ENCODE data around the gene GTF2H1.
A peak's percentile ranks its signal among the peaks of the same experiment; 100 is the strongest.

GTF2H1 gene

DNA sequence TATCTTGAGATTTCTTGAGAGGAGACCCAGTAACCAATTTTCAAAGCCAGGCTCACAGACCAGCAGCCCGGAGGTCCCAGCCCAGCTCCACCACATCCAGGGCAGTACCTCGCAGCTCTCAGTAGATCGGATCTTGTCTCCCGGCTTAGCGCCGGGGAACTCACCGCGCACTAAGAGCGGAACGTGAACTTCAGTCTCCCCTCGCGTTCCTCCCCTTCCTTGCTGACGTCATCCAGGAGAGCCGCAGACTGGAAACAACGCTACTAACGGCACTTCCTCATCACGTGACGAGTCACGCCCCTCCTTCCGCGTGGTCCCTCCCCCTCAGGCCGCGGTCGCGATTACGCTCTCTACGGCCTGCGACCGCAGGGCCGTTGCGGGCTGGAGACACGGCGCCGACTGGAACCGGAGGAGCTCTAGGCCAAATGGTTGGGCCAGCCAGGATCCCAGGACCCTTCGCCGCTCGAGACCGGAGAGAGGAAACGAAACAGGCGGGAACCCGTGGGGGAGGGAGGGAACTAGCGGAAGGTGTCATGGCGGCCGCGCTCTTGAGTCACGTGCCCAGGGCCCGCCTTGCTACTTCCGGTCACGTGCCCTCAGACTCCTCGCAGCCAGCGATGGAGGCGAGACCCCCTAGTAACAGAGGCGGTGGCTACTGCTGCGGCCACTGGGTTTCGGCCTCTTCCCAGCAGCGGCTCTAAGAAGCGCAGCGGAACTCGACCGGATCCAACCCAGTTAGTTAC lies at the start of gene GTF2H1, which contains the start of gene HPS5:
Gene GTF2H1 (plus strand): TSS at position 599 of the 743 bp plus-strand sequence. CDS start 10,508 bp downstream, outside the sequence.
Gene HPS5 (minus strand): TSS at position 172 of the 743 bp plus-strand sequence. CDS start 4,282 bp downstream, outside the sequence.
- DNase-seq: peak; percentile 78

DNA sequence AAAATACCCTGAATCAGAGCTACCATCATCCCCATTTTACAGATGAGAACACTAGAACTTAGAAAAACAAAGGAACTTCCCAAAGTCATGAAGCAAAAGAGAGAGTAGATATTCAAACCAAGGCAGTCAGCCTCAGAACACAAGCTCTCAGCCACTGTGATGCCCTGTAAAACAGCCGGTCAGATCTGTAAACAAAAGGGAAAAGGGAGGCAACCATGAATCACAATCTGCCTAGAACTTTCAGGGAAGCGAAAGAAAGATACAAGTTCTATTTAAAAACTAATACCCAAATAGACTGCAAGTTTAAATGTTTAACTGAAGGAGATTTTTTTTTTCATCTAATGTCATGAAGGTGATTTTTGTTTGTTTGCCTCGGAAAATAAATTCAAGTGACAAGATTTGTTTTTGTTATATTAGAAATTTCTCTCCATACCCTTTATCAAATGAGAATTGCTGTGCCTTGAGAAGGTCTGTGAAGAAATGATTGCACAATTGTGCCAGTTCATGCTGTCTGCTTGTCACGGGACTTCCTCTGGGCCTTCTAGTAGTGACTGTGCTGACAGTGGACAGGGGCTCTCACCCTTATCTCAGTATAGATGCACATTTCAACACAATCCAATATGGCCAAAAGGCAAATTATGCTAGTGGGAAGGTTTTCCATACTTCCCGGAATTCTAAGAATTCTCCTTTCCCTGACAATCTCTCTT lies 44.6 kb upstream of the GTF2H1 start:
- peak; percentile 39 for DNase-seq

DNA sequence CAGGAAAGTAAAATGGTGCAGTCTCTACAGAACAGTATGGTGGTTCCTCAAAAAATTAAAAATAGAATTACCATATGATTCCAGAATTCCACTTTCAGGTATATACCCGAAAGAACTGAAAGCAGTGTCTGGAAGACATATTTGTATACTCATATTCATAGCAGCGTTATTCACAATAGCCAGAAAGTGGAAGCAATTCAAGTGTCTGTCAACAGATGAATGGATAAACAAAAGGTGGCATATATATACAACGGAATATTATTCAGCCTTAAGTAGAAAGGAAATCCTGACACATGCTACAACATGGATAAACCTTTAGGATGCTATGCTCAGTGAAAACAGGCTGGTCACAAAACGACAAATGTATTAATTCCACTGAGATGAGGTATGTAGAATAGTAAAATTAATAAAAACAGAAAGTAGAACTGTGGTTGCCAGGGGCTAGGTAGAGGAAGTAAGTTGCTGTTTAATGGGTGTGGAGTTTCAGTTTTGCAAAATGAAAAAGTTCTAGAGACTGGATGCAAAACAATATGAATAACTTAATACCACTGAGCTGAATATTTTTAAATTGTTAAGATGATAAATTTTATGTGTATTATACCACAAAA lies 41.8 kb upstream of the GTF2H1 start:
- DNase-seq: no peak

DNA sequence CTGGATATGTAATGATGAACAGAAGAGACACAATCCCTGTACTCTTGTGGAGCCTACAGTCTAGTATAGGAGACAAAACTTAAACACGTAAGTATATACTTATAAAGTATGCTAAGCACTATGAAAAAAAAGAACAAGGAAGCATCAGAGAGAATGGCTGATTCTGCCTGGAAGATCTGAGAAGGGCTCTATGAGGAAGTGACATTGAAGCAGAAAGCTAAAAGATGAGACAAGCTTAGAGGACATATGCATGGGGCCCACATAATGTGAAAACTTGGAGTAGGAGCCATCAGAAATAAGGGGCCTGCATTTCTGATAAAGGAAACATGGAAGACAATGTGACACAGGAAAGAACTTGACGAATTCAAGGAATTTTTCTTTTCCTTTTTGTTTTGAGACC lies 39.7 kb upstream of the GTF2H1 start:
- no peak for DNase-seq

DNA sequence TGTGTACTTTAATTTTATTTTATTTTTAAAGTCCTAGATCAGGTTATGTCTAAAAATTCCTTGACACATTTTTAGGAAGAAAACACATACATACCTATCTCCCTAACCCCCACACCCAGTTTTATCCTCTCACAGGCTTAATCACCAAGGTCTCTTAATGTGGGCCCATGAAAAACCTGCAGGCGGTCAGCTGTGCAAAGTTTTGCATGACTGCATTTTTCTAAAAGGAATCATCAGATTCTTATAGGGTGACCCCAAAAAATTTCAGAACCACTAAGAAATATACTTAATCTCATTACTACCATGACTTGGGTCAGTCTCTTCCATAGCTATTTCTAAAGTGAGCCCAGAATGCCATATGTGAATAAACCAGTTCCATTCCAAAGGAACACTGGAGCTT lies 36.5 kb upstream of the GTF2H1 start:
- no peak for DNase-seq

DNA sequence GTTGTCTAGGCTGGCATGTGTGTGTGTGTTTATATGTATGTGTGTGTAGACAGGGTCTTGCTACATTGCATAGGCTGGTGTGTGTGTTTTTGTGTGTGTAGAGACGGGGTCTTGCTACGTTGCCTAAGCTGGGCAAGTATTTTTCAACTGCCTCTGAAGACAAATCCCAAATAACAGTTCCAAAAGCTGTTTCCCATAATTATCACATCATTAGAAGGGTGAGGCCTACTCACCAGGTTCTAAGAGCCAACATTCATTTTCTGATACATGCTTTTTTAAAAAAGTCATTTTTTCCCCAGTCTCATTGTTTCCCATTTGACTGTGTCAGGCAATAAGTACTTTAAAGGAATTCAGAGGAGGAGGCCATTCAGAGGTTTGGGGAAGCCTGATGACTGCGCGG lies 33.5 kb upstream of the GTF2H1 start:
- no peak for DNase-seq

DNA sequence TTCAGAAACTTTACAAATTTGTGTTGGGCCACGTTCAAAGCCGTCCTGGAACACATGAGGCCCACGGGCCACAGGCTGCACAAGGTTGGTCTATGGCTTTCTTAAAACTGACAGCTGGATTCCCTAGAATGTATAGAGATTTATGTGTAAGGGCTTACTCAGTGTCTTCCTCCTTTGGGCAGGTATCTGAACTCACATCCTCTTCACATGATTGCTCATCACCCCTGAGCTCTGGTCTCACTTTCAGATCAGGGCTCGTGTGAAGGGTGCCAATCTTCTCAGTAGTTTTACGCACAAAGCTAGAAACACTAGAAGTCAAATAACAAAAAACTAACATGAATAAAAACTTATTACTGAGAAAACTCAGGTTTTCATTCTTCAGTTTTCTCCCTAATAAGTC lies 27.5 kb upstream of the GTF2H1 start:
- DNase-seq: no peak

DNA sequence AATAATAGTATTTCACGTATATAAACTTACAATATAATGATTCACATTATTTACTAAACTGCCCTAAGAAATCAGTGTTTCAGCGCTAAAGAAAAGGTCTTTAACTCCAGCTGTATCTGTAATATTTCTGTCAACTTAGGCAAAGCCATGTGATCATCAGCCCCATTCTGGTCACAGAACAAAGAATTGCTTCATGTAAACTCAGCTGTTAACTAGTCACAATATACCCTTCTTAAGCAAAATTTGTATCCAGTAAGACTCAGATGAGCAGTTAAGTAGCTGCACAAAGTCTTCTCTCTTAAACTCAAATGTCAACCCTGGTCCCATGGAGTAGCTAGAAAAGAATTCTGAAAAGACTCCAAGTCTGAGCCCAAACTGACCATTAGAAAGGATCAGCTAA lies 27.1 kb upstream of the GTF2H1 start:
- DNase-seq: no peak

DNA sequence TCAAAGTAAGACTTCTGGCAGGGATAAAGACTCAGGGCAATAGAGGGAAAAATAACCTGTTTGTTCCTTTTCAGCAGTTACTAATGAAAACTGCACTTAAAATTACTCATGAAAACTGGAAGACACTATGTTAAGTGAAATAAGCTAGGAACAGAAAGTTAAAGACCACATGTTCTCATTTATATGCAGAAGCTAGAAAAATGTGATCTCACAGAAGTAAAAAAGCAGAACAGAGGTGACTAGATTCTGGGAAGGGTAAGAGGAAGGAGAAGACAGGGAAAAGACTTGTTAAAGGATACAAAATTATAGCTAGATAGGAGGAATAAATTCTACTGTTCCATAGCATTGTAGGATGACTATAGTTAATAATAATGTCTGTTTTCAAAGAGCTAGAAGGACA lies 22.6 kb upstream of the GTF2H1 start:
- DNase-seq: no peak

DNA sequence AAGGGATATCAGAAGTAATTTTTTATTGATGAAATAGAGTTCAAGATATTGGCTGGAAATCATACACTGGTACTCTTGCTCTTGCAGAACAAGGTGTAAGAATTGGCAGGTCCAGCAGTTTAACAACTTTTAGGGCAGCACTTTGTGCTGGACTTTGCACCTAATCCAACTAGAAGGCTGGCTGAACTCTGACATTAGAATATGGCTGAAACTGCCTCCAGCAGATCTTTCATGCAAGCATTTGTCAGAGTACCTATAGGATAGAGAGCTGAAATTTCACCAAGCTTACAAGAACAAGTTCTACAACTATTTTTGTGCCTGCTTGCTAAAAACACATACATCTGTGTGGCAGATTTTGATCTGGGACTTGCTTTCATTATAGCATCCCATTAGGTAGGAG lies 17.6 kb upstream of the GTF2H1 start:
- DNase-seq: no peak

DNA sequence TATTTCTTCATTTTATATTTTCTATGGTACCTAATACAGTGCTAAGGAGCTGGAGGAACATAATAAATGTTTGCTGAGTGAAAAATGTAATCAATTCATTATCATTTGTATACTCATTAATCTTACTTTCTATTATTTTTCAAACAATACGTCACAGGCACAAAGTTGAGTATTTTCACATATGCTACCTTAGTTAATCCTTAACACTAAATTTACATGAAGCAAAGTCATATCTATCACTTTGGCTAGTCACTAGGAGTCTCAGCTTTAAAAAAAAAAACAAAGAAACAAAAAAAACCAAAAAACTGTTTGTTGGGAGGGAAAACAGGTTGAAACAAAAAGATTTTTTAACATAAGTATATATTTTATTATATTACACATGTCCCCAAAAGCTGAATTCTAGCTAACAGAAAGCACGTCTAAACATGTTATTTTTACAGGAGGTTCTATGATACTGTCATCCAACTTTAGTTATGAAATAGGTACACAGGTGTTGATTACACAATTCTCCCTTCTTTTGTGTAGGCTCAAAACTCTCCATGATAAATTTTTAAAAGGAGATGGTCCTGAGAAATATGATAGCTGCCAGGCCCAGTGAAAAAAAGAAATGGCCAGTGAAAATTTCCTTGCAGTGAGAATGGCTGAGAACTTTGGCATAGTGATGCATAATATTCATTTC lies 14.8 kb upstream of the GTF2H1 start:
- DNase-seq: no peak

DNA sequence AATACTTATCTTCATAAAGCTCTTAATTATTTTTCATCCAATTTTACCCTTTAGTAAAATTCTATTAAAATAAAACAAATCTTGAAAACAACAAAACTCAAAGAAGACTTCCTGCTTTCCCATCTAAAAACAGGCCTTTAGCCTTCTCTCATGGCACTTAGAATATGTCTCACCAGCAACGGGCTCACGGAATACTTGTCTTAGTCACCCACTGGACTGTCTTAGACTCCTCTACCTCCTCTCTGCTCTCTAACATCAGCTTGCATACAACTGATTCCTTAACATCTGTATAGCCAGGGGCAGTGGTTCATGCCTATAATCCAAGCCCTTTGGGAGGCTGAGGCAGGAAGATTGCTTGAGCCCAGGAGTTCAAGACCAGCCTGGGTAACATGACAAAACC lies 14.1 kb upstream of the GTF2H1 start:
- no peak for DNase-seq

DNA sequence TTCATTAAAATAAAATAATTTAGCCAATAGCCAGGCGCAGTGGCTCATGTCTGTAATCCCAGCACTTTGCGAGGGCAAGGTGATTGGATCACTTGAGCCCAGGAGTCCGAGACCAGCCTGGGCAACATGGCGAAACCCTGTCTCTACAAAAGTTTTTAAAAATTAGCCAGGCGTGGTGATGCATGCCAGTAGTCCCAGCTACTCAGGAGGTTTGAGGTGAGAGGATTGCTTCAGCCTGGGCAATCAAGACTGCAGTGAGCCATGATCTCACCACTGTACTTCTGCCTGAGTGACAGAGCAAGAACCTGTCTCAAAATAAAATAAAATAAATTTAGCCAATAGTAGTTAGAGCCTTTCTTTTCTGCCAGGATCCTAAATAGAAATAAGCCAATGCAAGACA lies 12.7 kb upstream of the GTF2H1 start:
- no peak for DNase-seq

DNA sequence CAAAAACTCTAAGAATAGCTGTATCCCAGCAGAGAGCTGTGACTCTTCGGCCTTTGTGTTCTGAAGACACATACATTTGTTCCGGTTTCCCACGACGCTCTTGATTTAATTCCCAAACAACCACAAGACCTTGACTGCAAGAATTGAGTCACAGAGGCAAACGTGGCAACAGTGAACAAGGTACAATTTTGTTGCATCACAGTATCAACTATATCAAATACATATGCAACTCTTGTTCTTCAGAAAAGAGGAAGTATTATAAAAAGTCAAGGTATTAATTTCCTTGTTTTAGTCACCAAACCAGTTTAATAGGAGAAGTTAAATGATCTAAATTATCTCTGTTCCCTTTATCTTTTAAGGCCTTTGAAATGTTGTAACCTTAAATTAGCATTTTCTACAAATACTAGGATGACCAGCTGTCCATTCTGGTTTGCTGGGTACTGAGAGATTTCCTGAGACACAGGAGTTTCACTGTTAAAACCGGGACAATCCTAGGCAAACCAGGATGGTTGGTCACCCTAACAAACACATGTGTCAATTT lies 11.5 kb upstream of the GTF2H1 start:
- peak; percentile 72 for DNase-seq

DNA sequence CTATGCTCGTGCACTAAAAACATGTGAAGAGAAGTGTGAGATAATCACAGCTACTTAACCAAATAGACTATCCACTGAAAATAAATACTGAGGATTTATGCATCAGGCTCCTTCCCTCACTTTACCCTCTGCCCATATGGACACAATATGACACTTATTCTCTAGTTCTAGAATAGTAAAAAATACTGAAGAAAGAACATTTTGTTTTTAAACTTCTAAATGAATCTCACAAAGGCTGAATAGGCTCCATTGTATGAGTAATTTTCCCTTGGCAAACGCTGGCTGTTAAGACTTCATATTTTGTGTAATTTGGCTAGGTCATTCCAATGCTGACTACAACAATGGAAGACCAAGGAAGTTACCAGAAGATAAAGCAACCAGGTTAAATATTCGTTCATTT lies 10.4 kb upstream of the GTF2H1 start:
- no peak for DNase-seq

DNA sequence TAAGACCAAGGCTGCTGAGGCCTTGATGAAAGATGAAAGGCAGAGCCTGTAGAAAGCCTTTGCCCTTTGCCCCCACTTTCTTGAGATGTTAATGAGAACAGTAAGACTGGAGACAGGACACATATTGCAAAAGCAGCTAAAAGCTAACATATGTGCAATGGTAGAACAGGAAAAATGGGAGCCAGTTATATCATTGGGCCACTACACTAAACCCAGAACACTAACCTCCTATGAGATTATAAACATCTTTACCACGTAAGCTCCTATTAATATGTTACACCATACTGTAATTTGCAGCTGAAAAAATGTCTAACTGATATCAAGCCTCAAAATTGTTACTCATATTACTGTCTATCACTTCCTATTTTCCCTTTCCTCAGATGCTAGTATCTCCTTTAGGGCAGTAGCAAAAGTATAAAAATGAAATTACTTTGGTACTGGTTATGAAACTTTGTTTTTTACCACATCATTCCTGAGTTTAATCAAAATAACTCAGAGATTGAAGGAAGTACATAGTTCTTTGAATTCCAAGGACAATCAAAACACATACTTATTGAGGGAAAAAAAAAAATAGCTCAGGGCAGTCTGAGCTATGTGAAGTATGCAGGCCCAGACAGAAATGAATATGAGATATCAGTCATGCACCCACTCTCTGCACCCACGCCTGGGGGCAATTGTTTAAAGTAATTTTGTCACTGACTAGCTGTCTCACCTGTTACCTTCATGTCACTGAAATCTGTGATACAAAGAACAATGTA lies 9.5 kb upstream of the GTF2H1 start:
- no peak for DNase-seq

DNA sequence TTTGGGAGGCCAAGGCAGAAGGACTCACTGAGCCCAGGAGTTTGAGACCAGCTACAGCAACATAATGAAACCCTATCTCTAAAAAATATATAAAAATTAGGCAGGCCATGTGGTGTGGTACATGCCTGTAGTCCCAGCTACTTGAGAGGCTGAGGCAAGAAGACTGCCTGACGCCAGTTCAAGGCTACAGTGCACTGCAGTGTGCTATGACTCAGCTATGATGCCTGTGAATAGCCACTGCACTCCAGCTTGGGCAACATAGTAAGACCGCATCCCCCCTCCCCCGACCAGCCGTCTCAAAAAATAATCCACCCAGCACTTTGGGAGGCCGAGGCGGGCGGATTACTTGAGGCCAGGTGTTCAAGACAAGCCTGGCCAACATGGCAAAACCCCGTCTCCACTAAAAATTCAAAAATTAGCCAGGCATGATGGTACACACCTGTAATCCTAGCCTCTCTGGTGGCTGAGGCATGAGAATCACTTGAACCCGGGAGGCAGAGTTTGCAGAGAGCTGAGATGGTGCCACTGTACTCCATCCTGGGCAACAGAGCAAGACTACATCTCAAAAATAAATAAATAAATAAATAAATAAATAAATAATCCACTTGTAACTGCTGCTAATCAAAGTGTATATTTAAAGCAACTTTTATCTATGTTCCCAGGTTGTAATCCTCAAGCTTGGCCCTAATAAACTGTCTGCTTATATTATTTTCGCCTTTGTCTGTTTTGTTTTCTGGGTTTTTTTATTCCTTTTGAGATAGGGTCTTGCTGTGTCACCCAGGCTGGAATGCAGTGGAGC lies 8.2 kb upstream of the GTF2H1 start:
- DNase-seq: no peak

DNA sequence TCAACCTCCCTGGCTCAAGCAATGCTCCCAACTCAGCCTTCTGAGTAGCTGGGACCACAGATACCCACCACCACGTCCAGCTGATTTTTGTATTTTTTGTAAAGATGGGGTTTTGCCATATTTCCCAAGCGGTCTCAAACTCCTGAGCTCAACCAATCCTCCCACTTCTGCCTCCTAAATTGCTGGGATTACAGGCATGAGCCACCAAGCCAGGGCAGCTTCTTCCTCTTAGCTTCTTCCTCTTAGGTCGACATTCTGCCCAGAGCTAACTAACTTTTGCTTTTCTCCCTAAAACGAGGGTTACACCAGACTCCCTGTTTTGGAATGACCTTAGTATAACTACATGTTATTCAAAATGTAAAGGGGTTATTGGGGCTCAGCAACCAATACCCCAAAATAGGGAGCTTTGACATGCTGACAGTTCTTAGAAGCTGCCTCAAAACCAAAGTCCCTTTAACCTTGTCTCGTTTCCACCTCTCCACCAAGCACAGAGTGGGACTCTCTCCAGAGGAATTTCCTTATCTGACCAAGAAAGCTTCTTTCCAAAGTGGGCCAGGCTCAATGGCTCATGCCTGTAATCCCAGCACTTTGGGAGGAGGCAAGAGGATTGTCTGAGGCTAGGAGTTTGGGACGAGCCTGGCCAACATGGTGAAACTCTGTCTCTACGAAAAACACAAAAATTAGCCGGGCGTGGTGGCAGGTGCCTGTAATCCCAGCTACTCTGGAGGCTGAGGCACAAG lies 7.4 kb upstream of the GTF2H1 start:
- DNase-seq: no peak

DNA sequence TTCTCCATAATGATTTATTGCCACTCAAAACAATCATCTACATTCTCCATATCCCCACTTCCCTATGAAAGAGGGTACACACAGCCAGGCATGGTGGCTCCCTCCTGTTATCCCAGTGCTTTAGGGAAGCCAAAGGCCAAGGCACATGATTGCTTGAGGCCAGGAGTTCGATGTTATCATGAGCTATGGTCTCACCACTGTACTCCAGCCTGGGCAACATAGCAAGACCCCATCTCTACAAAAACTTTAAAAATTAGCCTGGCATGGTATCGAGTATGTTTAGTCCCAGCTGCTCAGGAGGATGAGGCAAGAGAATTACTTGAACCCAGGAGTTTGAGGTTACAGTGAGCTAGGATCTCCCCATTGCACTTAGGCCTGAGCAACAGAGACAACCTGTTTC lies 6.5 kb upstream of the GTF2H1 start:
- no peak for DNase-seq

DNA sequence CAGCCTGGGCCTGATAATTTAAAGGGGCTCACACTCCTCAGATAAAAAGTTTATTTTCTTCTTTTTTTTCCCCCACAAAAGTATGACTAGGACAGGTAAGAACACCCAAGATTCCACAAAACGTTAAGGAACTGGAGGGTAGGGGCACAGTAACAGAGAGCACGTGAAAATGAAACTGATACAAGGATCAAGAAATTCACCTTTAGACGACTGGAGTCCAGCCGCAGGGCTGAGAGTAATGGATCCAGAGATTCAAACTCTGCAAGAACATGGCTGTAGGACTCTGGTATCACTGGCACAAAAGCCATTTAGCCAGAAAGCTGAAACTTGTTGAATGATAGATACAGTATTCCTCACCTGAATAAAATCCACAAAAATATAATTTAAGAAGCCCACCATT lies 4.8 kb upstream of the GTF2H1 start:
- DNase-seq: no peak

DNA sequence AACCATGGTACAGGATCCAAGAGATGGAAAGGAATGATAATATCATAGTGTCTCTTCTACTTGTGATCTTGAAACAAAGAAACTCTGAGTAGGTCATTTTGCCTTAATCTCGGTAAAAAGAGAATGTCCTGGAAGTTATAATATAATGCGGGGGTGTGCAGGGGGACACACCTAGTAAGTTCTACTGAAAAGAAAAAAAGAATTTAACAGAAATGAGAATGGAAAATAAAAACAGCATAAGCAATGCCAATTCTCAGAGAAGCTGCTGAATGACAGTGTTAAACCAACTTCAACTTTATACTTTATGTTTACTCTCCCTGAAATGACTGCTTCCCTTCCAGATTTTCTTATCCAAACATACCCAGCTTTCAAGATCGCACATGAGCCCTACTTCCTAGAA lies 2.5 kb upstream of the GTF2H1 start:
- no peak for DNase-seq

Data from SIG-M5 (cell line).